B cell (primary cell): ENCODE measurements around the gene GIPC3. TPM values are rescaled to one million over a fixed set of nuclear protein-coding genes. Genes with fewer than 3 reads are reported as not detected.

ENCODE experiments used
- ATAC-seq: fragments of 200-7000 bp; cut with Tn5 transposase; one replicate; pipeline ENCODE4 v1.10.0; 2021; ENCODE audit warnings: low read depth, mild to moderate bottlenecking, moderate number of reproducible peaks, moderate library complexity
- CTCF ChIA-PET: fragments of 350-600 bp; sonication (Branson Sonifier 250); formaldehyde crosslinking; loops from one replicate; lab custom pipeline; 2021; ENCODE audit warnings: antibody characterized with exemption, inconsistent platforms; lab: Charles Lee
- POLR2A ChIA-PET: fragments of 350-600 bp; sonication (Branson Sonifier 250); formaldehyde crosslinking; loops from one replicate; lab custom pipeline; 2021; ENCODE audit warnings: antibody characterized with exemption; lab: Charles Lee
- DNase-seq: peaks from one replicate; pipeline ENCODE4 v3.0.0; 2013
- H2AFZ ChIP-seq: 2 replicates; pipeline ENCODE4 v1.6.1; 2012; ENCODE audit warnings: mild to moderate bottlenecking, low read depth, low read length; ENCODE audit not compliant: insufficient read depth, poor library complexity, severe bottlenecking
- H3K27ac ChIP-seq, 2 donors: 1 replicate in 1 of 2; 2 replicates in 1 of 2; pipeline ENCODE4 v1.5.1; 2012 to 2013; ENCODE audit warnings: low read length in 2 of 2, mild to moderate bottlenecking in 2 of 2, moderate library complexity in 1 of 2
- H3K27me3 ChIP-seq, 4 experiments: fragments of 200-600 bp in 1 of 4; sonication (generic) in 1 of 4; replicated peaks in 1 of 4; 1 replicate in 2 of 4; 2 replicates in 2 of 4; pipeline versions ENCODE4 v1.6.1 to v1.7.0; 2013 to 2016; ENCODE audit warnings: low read length in 3 of 4, mild to moderate bottlenecking in 2 of 4, mixed read lengths in 1 of 4, moderate library complexity in 1 of 4; ENCODE audit not compliant: insufficient read depth in 4 of 4, control insufficient read depth in 3 of 4; ENCODE audit errors: control extremely low read depth in 1 of 4
- H3K36me3 ChIP-seq, 2 experiments: replicated peaks in 1 of 2; 1 replicate in 1 of 2; 2 replicates in 1 of 2; pipeline versions ENCODE4 v1.6.1 to v1.7.1; 2013; ENCODE audit warnings: low read length in 1 of 2; ENCODE audit not compliant: insufficient read depth in 2 of 2, control insufficient read depth in 1 of 2; ENCODE audit errors: control extremely low read depth in 1 of 2, extremely low read depth in 1 of 2
- H3K4me1 ChIP-seq, 2 donors: fragments of 200-600 bp in 1 of 2; sonication (generic) in 1 of 2; 1 replicate in 1 of 2; 2 replicates in 1 of 2; pipeline versions ENCODE4 v1.5.1 to v1.6.1; 2013 to 2017; ENCODE audit warnings: low read length in 2 of 2; ENCODE audit not compliant: control insufficient read depth in 2 of 2, insufficient read depth in 2 of 2
- H3K4me2 ChIP-seq: replicated peaks from 2 replicates; pipeline ENCODE3; 2012; ENCODE audit warnings: mild to moderate bottlenecking, low read depth, low read length; ENCODE audit not compliant: poor library complexity, severe bottlenecking
- H3K4me3 ChIP-seq, 5 experiments: fragments of 200-600 bp in 1 of 5; sonication (generic) in 1 of 5; 1 replicate in 3 of 5; 2 replicates in 2 of 5; pipeline versions ENCODE4 v1.5.1 to v1.7.0; 2011 to 2016; ENCODE audit warnings: low read length in 4 of 5, mild to moderate bottlenecking in 4 of 5, low read depth in 2 of 5, control low read depth in 1 of 5, moderate library complexity in 1 of 5; ENCODE audit not compliant: insufficient read depth in 1 of 5; ENCODE audit errors: control extremely low read depth in 1 of 5, extremely low read depth in 1 of 5
- H3K79me2 ChIP-seq: fragments of 200-600 bp; sonication (generic); one replicate; pipeline ENCODE4 v1.6.0; 2016; ENCODE audit warnings: low read length; ENCODE audit not compliant: control insufficient read depth, insufficient read depth
- H3K9ac ChIP-seq: fragments of 200-600 bp; sonication (generic); 2 replicates; pipeline ENCODE4 v1.6.1; 2017; ENCODE audit warnings: mild to moderate bottlenecking, low read length, moderate library complexity
- H3K9me3 ChIP-seq, 3 donors: one replicate each; pipeline versions ENCODE4 v1.6.1 to v1.7.1; 2013; ENCODE audit warnings: low read length in 2 of 3; ENCODE audit not compliant: control insufficient read depth in 2 of 3, insufficient read depth in 1 of 3; ENCODE audit errors: control extremely low read depth in 1 of 3
- H4K20me1 ChIP-seq: 2 replicates; pipeline ENCODE4 v1.6.0; 2012; ENCODE audit warnings: mild to moderate bottlenecking, low read length; ENCODE audit not compliant: insufficient read depth, control insufficient read depth, poor library complexity, severe bottlenecking
- H3K27ac Mint-ChIP-seq: one replicate; pipeline ENCODE4 v1.8.0; 2021; ENCODE audit warnings: mixed read lengths
- H3K27me3 Mint-ChIP-seq: one replicate; pipeline ENCODE4 v1.8.0; 2021; ENCODE audit warnings: mixed read lengths
- H3K4me1 Mint-ChIP-seq: one replicate; pipeline ENCODE4 v1.8.0; 2021; ENCODE audit warnings: mixed read lengths
- H3K4me3 Mint-ChIP-seq: one replicate; pipeline ENCODE4 v1.8.0; 2021; ENCODE audit warnings: mixed read lengths
- H3K9me3 Mint-ChIP-seq: one replicate; pipeline ENCODE4 v1.8.0; 2022; ENCODE audit warnings: mixed read lengths; ENCODE audit not compliant: insufficient read depth
- EZH2 ChIP-seq: IDR thresholded peaks from 2 replicates; pipeline ENCODE4 v1.6.1; 2012; ENCODE audit warnings: borderline replicate concordance, low read depth, mild to moderate bottlenecking, moderate library complexity, low read length; ENCODE audit not compliant: insufficient read depth, poor library complexity, severe bottlenecking
- WGBS: methylation state at CpG from one replicate; pipeline ENCODE4 v1.1.5; 2013; ENCODE audit warnings: missing lambda C conversion rate; ENCODE audit not compliant: insufficient coverage; 5-methylcytosine and 5-hydroxymethylcytosine counted together
- intact Hi-C: fragments of 100-400 bp; cut with micrococcal nuclease; formaldehyde crosslinking; loops from one replicate; pipeline ENCODE4 v1.10.0; 2022
- polyA plus RNA-seq: library from polyadenylated mRNA; depleted of rRNA; stranded (reverse); fragments of >200 nt; gene quantifications from 2 replicates; pipeline ENCODE4 v1.2.3, GENCODE V29; 2012
- total RNA-seq, 2 donors: library from RNA; stranded (reverse); fragments of 120-200 nt in 1 of 2; gene quantifications; 1 replicate in 1 of 2; 2 replicates in 1 of 2; pipeline versions ENCODE4 v1.2.3 to v1.2.4, GENCODE V29; 2013 to 2022
- TF ChIP-seq, protein P1 (sequence below): fragments of 200-600 bp; IDR thresholded peaks from one replicate; pipeline ENCODE4 v1.8.0; 2022; ENCODE audit warnings: antibody characterized with exemption, mild to moderate bottlenecking

The GIPC3 gene
- total and polyA plus RNA-seq, 2 donors (not counting 1 experiment from before 2014, with no cell fraction given), result 0.47 to 0.48 TPM

- H3K36me3 ChIP-seq, result no peaks in the 10 kb centered on the region
- H3K4me1 ChIP-seq, result peaks cover 46 to 65% of the 10 kb centered on the region in 2 donors
Measured at GRCh38 chr19:3556423-3556977, 28.8 kb upstream of the GIPC3 start.

More at GRCh38 chr19:3556423-3556977, 28.8 kb upstream of the GIPC3 start:
- Histone ChIP-seq H3K79me2 (peaks cover 50% of the 10 kb centered on the region), H4K20me1 (peaks cover 21% of the 10 kb centered on the region), H3K9ac (peak overlapping the region; percentile 72), H3K27ac (peak overlapping the region in 1 of 2 donors; percentile 87), H3K9me3 (no peaks in the 10 kb centered on the region), H3K27me3 (no peaks in the 10 kb centered on the region), H2AFZ (peak overlapping the region; percentile 93), H3K4me3 (peak overlapping the region; percentile 36 to 77 (median 72)), H3K4me2 (peak overlapping the region; percentile 93)
- intact Hi-C loops, result loop anchor here (5.0 kb wide), 2 partner anchors 51 to 206 kb away; partner anchors contain the start of genes APBA3, MRPL54 and TBXA2R
- Mint-ChIP-seq H3K4me1 (peaks cover 51% of the 10 kb centered on the region), H3K9me3 (no peaks in the 10 kb centered on the region), H3K4me3 (peak overlapping the region; percentile 99), H3K27me3 (no peaks in the 10 kb centered on the region), H3K27ac (peak overlapping the region; percentile 94)
- POLR2A ChIA-PET, result interaction anchor here (0.6 to 1.1 kb wide), 2 partner anchors 22 to 165 kb away, joined by 5 to 6 read pairs; no protein-coding TSS in a partner anchor
- CTCF ChIA-PET, result interaction anchor here (1.0 to 3.3 kb wide), 5 partner anchors 8 to 52 kb away, joined by 3 to 37 read pairs (median 6); partner anchors contain the start of gene GIPC3
- ATAC-seq (no peak), DNase-seq (no peak)
- 40% methylated on average over 9 of the region's 9 CpGs for WGBS
- TF ChIP-seq, protein P1, sequence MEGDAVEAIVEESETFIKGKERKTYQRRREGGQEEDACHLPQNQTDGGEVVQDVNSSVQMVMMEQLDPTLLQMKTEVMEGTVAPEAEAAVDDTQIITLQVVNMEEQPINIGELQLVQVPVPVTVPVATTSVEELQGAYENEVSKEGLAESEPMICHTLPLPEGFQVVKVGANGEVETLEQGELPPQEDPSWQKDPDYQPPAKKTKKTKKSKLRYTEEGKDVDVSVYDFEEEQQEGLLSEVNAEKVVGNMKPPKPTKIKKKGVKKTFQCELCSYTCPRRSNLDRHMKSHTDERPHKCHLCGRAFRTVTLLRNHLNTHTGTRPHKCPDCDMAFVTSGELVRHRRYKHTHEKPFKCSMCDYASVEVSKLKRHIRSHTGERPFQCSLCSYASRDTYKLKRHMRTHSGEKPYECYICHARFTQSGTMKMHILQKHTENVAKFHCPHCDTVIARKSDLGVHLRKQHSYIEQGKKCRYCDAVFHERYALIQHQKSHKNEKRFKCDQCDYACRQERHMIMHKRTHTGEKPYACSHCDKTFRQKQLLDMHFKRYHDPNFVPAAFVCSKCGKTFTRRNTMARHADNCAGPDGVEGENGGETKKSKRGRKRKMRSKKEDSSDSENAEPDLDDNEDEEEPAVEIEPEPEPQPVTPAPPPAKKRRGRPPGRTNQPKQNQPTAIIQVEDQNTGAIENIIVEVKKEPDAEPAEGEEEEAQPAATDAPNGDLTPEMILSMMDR, result no peak
- TF ChIP-seq EZH2, result no peak
